A172 (cell line): ENCODE measurements around the gene PIP4K2A. TPM values are rescaled to one million over a fixed set of nuclear protein-coding genes. Genes with fewer than 3 reads are reported as not detected.
"Not testable (repeated sequence)": the region's sequence is repeated elsewhere in the genome, so short reads cannot be mapped to it uniquely, and the experiment has no call there.

Experiments
- DNase-seq: peaks from one replicate; pipeline ENCODE4 v3.0.0-alpha.2; 2015; ENCODE audit warnings: low spot score
- total RNA-seq: library from RNA; depleted of rRNA; stranded (reverse); fragments of >200 nt; shearing (Covaris generic); gene quantifications from 2 replicates; pipeline ENCODE4 v1.2.3, GENCODE V29; 2014

Gene PIP4K2A
- total RNA-seq, 1 experiment from 2014 or later, result 74.9 TPM

DNA sequence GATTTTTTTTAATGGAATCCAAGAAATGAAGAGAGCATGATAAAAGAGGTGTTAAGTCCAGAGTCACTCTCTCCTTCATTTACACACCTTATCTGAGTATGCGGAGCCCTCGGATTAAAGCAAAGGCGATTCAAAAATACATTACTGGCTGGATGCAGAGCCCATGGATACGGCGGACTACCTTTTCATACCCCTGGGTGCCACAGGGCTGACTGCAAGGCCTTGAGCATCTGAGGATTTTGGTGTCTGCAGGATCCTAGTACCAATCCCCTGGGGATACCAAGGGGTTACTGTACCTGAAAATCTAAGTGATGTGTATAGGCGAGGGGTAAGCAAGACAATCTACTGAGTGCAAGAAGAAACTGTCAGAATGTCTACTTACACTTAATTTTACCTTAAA, 20.5 kb downstream of the PIP4K2A start:
- DNase-seq, result no peak

- peak; percentile 75 for DNase-seq
Observed at GRCh38 chr10:22693371-22693784, 21.0 kb downstream of the PIP4K2A start.

- not testable (repeated sequence) for DNase-seq
Observed at GRCh38 chr10:22692119-22692518, 22.3 kb downstream of the PIP4K2A start.

DNA sequence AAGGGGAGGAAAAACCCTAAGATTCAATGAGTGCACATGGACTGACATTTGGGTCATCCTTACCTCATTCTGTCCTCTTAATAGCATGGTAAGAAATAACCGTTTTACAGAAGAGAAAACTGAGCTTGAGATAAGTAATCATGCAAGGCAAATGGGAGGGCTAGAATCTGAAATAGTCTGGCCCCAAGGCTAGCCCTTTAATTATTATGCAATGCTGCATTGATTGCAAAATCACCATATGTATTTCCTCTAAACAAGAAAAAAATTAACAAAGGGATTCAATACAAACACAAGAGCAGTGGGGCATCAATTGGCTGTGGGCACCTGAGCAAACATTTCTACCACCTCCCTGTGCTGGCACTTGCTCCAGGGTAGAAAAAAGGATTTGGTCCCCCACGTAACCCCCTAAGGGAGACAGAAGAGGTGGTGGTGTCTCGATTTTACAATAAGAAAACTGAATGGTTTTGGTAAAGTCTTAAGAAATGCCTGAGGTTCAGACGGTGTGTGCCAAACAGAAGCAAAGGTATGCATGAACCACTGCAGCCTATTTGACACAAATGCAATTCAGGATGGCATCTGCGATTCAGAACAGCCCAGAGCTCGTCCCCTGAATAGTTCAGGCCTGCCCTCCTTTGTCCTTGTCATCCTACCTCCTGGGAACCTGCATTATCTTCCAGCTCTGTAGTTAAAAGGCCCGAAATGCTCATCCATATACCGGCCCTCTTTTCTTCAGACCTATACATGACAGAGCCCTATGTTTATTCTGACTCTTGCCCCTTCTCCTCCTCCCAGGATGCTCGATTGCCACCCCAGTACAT, 23.6 kb downstream of the PIP4K2A start:
- DNase-seq, result no peak

- no peak for DNase-seq
Observed at GRCh38 chr10:22690158-22690557, 24.2 kb downstream of the PIP4K2A start.

- no peak for DNase-seq
Observed at GRCh38 chr10:22686347-22686746, 28.0 kb downstream of the PIP4K2A start.

- DNase-seq, result no peak
Observed at GRCh38 chr10:22685926-22686325, 28.5 kb downstream of the PIP4K2A start.

DNA sequence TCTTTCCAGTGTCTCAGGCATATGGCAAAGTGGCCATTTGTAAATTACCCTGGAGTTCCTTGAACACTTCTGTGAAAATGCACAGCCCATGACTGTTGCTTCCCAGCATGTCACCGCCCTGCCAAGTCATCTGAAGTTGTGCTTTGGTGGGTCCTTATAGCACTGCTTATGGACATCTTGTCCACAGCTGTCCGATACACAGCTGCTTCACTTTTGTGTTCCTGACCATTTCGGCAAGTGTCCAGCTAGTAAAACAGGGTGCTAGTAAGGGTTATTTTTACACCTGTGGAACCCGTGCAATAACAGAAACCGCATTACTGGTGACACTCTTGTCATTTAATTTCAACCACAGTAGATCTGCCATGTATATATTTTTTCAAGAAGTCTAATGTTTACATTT, 29.7 kb downstream of the PIP4K2A start:
- no peak for DNase-seq

DNA sequence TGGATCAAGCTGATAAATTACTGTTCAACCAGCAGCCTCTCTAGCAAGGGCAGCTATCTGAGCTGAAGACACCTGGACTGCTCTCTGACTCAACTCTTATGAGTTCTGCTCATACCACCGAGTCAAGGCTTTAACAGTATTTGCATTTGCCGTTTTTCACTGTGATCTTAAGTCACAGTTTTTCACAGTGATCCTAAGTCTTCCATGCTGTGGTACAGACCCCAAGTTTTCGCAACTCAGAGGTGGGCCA, 31.3 kb downstream of the PIP4K2A start:
- DNase-seq, result no peak

DNA sequence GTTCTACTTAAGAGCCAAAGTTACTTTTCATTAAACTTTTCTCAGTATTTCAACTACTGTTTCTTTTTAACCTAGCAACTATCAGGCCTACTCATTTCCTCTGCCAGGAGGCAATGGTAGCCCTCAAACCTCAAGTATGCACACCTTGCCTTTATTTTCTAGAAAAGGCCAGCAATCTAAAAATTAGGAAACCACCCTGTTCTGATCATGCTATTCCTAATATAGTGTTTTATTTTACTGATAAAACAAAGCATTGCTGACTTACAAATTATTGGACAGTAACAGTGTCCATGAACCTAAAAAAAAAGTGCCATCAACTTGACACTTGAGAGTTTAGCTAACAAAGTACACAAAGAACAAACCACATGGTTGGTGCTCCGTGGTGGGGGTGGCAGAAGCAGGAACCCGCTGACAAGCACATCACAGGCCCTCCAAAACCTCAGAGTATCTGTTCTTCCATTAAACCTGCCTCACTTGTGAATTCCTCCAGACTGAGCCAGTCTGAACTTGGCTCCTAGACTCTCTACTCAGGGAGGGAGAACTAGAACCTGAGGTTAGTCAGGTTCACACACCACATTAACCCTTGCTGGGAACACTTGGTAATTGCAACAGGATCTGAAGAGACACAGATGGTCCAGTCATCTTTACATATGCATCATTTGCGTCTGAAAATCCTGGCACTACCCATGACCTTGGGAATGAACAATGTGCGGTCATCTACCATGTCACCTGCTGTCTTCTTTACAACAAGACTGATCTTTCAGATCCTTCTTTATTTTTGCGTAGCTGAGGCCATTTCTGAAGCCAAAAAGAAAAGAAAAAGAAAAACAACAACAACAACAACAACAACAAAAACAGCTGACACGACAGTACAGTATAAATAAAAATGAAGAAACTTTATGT, 31.9 kb downstream of the PIP4K2A start:
- peak; percentile 52 for DNase-seq

DNA sequence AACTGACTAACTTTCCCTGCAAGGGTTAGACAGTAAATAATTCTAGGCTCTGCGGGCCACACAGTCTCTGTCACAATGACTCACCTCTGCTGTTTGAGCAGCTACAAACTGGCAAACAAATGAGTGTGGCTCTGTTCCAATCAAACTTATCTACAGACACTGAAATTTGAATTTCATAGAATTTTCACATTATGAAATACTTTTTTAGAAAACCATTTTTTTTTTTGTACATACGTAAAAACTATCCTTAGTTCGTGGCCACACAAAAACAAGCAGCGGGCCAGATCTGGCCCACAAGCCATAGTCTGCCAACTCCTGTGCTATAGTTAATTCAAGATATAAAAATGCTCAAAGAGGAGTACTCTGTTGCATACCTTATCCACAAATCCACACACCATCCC, 32.6 kb downstream of the PIP4K2A start:
- peak; percentile 71 for DNase-seq

DNA sequence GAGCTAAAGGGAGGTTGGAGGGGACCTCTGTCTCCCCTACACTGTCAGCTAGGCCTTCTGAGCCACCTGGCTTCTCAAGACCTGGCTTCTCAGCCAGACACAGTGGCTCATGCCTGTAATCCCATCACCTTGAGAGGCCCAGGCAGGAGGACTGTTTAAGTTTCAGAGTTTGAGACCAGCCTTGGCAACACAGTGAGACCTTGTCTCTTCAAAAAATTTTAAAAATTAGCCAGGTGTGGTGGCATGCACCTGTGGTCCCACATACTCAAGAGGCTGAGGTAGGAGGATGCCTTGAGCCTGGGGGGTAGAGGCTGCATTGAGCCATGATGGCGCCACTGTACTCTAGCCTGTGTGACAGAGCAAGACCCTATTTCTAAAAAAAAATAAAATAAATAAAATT, 33.1 kb downstream of the PIP4K2A start:
- DNase-seq, result no peak

DNA sequence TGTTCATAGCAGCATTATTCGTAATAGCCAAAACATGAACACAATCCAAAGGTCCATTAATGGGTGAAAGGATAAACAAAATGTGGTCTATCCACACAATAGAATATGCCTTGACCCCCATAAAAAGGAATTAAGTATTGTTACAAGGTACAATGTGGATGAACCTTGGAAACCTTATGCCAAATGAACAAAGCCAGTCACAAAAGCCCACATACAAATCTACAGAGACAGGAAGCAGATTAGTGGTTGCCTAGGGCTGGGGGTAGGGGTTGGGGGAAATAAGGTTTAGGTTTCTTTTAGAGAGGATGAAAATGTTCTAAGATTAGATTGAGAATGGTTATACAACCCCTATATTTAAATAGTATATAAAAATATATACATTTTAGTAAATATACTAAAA, 34.8 kb downstream of the PIP4K2A start:
- DNase-seq, result no peak

DNA sequence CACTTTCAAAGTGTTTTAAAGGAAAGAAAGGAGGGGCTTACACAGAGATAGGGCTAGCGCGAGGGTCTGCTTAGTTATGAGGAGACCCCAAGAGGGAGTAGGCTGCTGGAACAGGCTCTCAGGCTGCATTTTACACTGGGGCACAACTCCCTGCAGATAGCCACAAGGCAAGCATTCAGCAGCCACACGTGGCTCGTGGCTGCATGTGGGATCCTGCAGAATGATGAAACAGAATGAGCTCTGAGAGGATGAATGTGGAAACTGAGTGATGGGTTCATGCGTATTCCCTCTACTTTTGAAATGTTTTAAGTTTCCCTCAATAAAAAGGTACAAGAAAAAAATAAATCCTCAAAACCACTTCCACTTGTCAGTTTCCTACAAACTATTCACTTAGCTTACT, 37.0 kb downstream of the PIP4K2A start:
- no peak for DNase-seq

DNA sequence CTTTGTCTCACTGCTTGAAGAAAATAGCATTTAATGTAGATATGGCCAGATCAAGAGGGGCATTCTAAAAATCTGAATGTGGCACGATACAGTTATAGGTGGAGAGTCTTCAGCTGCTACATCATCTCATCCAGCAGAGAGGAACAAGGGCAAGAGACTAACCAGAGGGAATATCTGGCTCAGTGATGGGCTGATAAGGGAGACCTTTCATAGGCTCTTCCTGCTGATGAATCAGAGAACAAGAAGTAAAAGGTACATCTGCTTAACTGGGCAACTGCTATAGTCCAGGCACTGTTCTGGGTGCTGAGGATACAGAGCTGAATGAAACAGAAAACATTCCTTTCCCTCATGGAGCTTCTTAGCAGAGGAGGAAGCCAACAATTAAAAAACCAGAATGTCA, 37.9 kb downstream of the PIP4K2A start:
- DNase-seq, result no peak

- no peak for DNase-seq
Observed at GRCh38 chr10:22674573-22674930, 39.8 kb downstream of the PIP4K2A start.

DNA sequence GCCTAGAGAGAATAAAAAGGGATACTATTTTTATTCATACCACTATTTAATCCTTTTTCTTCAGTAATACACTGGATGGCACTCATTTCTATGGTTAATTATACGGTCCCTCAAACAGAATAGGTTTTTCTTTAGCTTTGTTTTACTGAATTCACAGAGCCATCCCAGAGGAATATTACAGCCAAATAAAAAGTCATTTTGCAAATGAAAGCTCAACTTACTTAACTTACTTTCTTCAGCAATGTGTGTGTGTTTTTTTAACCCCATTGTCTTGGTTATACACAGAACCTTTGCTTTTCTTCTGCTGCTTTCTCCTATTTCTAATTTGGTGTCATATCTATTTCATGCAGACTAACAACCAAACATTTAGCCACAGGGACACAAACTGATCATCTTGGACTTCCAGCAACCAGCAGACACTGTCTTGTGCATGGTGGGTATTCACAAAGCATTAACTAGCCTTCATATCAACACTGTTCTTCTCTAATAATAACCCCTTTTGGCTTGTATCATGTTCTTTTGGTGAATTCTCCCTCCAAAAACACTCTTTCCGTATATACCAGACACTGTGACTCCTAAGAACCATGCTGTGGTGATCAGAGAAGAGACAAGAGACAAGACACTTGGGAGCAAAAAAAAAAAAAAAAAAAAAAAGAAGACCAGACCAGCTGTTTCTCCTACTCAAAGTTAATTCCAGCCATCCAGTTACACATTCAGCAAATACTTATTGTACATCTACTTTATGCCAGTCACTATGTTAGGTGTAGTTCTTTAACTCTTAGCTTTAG, 40.4 kb downstream of the PIP4K2A start:
- no peak for DNase-seq

- no peak for DNase-seq
Observed at GRCh38 chr10:22673091-22673392, 41.3 kb downstream of the PIP4K2A start.

GRCh38 chr10:22672319-22673090, 41.9 kb downstream of the PIP4K2A start:
- no peak for DNase-seq

GRCh38 chr10:22670788-22671187, 43.6 kb downstream of the PIP4K2A start:
- no peak for DNase-seq

DNA sequence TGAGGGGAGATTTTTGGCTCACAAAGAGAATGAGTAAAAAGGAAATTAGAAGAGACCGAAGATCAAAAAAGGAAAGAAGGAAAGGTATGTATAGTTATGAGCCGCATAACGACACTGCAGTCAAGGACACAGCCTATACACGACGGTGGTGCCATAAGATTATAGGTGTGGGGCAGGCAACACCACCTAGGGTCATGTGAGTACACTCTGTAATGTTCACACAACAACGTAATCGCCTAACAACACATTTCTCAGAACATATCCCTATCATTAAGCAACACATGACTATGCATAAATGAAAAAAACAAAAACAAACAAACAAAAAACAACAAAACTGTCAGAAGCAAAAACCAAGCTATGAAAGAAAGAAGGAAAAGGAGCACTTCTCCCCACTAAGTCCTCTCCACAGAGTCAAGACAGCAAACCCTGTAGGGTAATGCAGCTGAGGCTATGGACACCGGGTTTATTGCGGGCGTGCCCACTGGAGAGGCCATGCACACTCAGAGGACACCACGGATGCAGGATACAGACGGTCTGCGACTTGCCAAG, 45.1 kb downstream of the PIP4K2A start:
- DNase-seq, result no peak

GRCh38 chr10:22667093-22667480, 47.3 kb downstream of the PIP4K2A start:
- no peak for DNase-seq
